Activated CD8-positive, alpha-beta memory T cell treated with anti-CD3 and anti-CD28 coated beads, Interleukin-2, amount 50 U/mL, for 4 hours (primary cell): ENCODE results near the gene MED1.
A peak's percentile ranks its signal among the peaks of the same experiment; 100 is the strongest.
"Not testable (repeated sequence)": the region's sequence is repeated elsewhere in the genome, so short reads cannot be mapped to it uniquely, and the experiment has no call there.

Experiments
- DNase-seq: peaks from one replicate; pipeline ENCODE4 v3.0.0-alpha.2; 2020

MED1 gene

GRCh38 chr17:39450847-39451581, at the start of gene MED1:
Gene MED1, minus strand, starts transcription at chr17:39451263. Its CDS starts 201 bp downstream, at chr17:39451062.
- DNase-seq: peak; percentile 89

- DNase-seq: not testable (repeated sequence)
Observed at GRCh38 chr17:39496921-39497320, 45.9 kb upstream of the MED1 start.

GRCh38 chr17:39487946-39488345, 36.9 kb upstream of the MED1 start:
- no peak for DNase-seq

GRCh38 chr17:39487490-39487889, 36.4 kb upstream of the MED1 start:
- DNase-seq: not testable (repeated sequence)

GRCh38 chr17:39486242-39486641, 35.2 kb upstream of the MED1 start:
- no peak for DNase-seq

GRCh38 chr17:39485555-39485954, 34.5 kb upstream of the MED1 start:
- DNase-seq: no peak

- no peak for DNase-seq
Observed at GRCh38 chr17:39484178-39484577, 33.1 kb upstream of the MED1 start.

- DNase-seq: no peak
Observed at GRCh38 chr17:39483506-39483905, 32.4 kb upstream of the MED1 start.

GRCh38 chr17:39479631-39480030, 28.6 kb upstream of the MED1 start:
- not testable (repeated sequence) for DNase-seq

- no peak for DNase-seq
Observed at GRCh38 chr17:39473310-39473709, 22.2 kb upstream of the MED1 start.

- DNase-seq: not testable (repeated sequence)
Observed at GRCh38 chr17:39468610-39469009, 17.5 kb upstream of the MED1 start.

GRCh38 chr17:39464639-39465181, 13.6 kb upstream of the MED1 start:
- not testable (repeated sequence) for DNase-seq

- DNase-seq: no peak
Observed at GRCh38 chr17:39462631-39463375, 11.7 kb upstream of the MED1 start.

- DNase-seq: no peak
Observed at GRCh38 chr17:39461926-39462569, 11.0 kb upstream of the MED1 start.

- DNase-seq: peak; percentile 91
Observed at GRCh38 chr17:39461113-39461925, 10.3 kb upstream of the MED1 start, which contains the start of gene CDK12. Gene CDK12, plus strand, starts transcription at chr17:39461486. Its CDS starts 586 bp downstream, at chr17:39462072.

- no peak for DNase-seq
Observed at GRCh38 chr17:39455919-39456318, 4.9 kb upstream of the MED1 start.

GRCh38 chr17:39450051-39450450, 1.0 kb downstream of the MED1 start:
- no peak for DNase-seq

- no peak for DNase-seq
Observed at GRCh38 chr17:39447561-39447960, 3.5 kb downstream of the MED1 start.

- no peak for DNase-seq
Observed at GRCh38 chr17:39443326-39443725, 7.7 kb downstream of the MED1 start.

- not testable (repeated sequence) for DNase-seq
Observed at GRCh38 chr17:39439868-39440267, 11.2 kb downstream of the MED1 start.

GRCh38 chr17:39429600-39429999, 21.5 kb downstream of the MED1 start:
- DNase-seq: no peak

- no peak for DNase-seq
Observed at GRCh38 chr17:39416141-39416540, 34.9 kb downstream of the MED1 start.
